ENCODE data around the gene RFC2.
"Not testable (repeated sequence)": the region's sequence is repeated elsewhere in the genome, so short reads cannot be mapped to it uniquely, and the experiment has no call there.

RFC2 gene

DNA sequence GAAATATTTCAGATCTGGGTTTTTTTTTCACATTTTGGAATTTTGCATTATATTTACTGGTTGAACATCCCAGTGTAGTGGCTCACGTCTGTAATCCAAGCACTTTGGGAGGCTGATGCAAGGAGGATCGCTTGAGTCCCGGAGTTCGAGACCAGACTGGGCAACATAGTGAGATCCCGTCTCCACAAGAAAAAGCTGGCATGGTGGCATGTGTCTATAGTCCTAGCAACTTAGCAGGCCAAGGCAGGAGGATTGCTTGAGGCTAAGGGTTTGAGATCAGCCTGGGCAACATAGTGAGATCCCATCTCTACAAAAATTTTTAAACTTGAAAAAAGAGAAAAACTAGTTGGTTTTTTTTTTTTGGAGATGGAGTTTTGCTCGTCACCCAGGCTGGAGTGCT, 6.0 kb downstream of the RFC2 start:
- DNase-seq (ENCODE audit: low spot score): no peak

GRCh38 chr7:74246497-74246896, 7.7 kb downstream of the RFC2 start:
- DNase-seq (ENCODE audit: low spot score): no peak

GRCh38 chr7:74242122-74242443, 12.1 kb downstream of the RFC2 start:
- DNase-seq (ENCODE audit: low spot score): no peak

- no peak for DNase-seq (ENCODE audit: low spot score)
Measured at GRCh38 chr7:74240482-74240881, 13.7 kb downstream of the RFC2 start.

- no peak for DNase-seq (ENCODE audit: low spot score)
Measured at GRCh38 chr7:74236284-74236683, 17.9 kb downstream of the RFC2 start.

GRCh38 chr7:74235518-74236268, 18.5 kb downstream of the RFC2 start:
- no peak for DNase-seq (ENCODE audit: low spot score)

- no peak for DNase-seq (ENCODE audit: low spot score)
Measured at GRCh38 chr7:74233655-74234285, 20.4 kb downstream of the RFC2 start.

DNA sequence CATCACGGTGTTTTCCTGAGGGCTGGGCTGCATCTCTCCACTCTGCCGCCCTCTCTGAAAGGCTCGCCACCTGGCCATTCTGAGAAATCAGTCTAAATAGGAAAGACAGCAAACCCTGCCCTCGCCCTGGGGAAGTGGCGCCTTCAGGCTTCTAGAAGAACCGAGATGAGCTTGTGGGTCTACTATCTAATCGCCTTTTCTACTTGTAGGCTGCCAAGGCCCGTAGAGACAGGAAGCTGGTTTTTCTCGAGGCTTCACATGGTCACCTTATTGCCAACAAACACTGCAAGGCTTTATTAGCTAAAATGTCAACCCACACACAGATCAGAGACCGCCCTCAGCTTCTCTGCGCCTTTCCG, 23.0 kb downstream of the RFC2 start:
- DNase-seq (ENCODE audit: low spot score): no peak

- no peak for DNase-seq (ENCODE audit: low spot score)
Measured at GRCh38 chr7:74230446-74231231, 23.6 kb downstream of the RFC2 start.

GRCh38 chr7:74228951-74229900, 25.0 kb downstream of the RFC2 start:
- no peak for DNase-seq (ENCODE audit: low spot score)

DNA sequence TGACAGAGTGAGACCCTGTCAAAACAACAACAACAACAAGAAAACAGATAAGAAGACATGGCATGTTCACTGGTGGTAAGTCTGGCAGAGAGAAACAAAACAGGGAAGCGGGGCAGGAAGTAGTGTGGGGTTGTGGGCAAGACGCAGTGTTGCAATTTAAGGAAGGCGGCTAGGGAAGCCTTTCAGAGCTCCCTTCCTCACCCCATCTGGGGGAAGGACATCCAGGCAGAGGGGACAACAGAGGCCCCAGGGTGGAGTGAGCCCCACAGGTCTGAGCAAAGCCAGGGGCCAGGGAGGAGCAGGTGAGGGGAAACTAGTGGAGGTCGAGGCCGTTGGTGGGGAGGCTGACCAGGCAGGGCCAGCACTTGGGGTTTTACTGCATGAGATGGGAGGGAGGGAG, 27.6 kb downstream of the RFC2 start:
- no peak for DNase-seq (ENCODE audit: low spot score)

- no peak for DNase-seq (ENCODE audit: low spot score)
Measured at GRCh38 chr7:74225400-74225799, 28.8 kb downstream of the RFC2 start.

DNA sequence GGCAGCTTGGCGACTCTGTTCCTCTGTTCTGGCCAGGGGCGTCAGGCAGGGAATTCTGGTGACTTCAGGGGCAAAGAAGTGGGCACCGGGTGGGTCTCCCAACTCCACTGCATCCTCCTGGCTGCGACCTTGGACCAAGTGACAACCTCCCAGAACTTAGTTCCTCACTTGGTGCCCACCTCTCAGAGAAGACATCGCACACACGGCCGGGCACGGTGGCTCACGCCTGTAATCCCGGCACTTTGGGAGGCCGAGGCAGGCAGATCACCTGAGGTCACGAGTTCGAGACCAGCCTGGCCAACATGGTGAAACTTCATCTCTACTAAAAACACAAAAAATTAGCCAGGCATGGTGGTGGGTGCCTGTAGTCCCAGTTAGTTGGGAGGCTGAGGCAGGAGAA, 29.3 kb downstream of the RFC2 start:
- not testable (repeated sequence) for DNase-seq (ENCODE audit: low spot score)

GRCh38 chr7:74224511-74224832, 29.7 kb downstream of the RFC2 start:
- DNase-seq (ENCODE audit: low spot score): no peak

DNA sequence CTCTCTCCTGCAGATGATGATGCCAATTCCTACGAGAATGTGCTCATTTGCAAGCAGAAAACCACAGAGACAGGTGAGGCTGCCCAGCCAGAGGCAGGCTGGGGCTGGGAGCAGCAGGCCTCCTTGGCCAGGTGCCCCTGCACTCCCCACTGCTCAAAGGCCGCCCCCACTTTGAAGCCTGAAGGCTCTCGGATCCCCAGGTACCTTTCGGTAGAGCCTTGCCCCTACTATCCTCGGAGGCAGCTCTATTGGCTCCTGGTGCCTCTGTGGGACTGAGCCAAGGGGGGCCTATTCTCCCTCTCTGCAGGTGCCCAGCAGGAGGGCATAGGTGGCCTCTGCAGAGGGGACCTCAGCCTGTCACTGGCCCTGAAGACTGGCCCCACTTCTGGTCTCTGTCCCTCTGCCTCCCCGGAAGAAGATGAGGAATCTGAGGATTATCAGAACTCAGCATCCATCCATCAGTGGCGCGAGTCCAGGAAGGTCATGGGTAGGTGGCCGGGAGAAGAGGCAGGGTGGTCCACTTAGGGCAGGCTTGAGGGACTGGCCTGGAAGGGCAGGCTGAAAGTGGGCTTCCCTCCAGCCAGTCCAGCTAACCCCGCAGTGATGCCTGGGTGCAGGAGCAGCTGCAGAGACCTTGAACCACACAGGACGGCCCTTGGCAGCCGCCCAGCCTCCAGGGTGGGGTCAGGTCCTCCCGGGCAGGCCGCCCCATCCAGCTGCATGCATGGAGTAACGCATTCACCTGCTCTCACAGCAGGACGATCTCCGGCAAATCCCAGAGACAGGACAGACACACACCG, 30.3 kb downstream of the RFC2 start:
- DNase-seq (ENCODE audit: low spot score): no peak

DNA sequence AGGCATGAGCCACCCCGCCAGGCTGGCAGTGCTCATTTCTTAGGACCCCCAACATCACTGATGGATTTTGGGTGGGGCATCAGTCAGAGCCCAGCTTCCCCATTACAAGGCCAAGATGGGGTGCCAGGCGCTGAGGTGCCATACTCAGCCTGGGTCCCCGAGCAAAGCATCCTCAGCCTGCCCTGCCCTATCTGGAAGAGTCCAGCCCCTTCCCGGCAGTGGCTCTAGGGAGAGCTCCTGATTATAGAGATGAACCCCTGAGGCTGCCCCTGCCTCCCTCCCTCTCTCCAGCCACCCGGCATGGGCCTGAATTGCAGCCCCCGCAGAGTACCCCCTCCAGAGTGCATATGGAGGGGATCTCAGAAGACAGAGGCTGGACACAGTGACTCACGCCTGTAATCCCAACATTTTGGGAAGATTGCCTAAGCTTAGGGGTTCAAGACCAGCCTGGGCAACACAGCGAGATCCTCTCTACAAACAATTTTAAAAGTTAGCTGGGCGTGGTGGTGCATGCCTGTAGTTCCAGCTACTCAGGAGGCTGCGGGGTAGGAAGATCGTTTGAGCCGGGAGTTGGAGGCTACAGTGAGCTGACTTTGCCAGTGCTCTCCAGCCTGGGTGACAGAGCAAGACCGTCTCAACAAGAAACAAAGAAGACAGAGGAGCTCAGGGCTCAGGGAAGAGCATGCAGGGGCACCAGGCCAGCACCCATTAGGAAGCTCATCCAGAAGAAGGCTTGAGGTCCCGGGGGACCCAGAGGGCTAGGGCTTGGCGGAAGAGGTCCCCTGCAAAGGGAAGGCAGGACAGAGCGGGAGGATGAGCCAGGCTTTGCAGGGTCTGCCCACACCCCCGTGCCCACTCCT, 31.1 kb downstream of the RFC2 start:
- DNase-seq (ENCODE audit: low spot score): no peak

DNA sequence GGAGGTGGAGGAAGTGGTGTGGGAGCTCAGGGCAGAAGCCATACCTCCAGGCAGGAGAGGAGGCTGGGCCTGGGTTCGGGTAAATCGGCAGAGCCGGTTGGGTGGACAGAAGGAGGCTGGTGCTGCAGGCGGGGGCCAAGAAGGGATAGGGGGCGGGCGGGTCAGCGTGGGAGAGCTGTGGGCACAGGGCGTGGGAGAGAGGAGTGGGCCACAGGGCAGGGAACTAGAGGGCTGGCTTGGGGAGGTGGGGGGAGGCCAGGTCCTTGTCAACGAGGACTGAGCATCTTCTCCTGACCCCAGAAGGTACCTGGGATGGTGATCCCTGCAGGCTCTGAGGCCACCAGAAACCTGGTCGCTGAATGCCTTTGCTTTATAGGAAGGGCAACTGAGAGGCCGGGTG, 32.5 kb downstream of the RFC2 start:
- no peak for DNase-seq (ENCODE audit: low spot score)

DNA sequence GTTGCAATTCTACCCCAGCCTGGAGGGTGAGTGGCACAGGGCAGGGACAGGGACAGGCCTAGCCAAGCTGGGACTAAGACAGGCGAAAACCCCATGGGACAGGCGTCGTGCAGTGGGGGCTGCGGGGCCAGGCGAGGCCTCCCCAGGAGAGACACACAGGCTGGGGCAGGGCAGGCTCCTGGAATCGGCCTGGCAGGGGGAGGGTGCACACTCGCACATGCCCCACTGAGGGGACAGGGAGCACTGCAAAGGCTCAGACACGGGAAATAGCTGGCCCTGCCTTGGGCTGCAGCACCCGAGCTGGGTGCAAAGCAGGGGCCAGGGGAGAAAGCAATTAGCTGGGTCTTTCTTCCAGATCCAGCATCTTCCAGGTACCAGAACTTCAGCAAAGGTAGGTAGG, 34.0 kb downstream of the RFC2 start:
- no peak for DNase-seq (ENCODE audit: low spot score)

DNA sequence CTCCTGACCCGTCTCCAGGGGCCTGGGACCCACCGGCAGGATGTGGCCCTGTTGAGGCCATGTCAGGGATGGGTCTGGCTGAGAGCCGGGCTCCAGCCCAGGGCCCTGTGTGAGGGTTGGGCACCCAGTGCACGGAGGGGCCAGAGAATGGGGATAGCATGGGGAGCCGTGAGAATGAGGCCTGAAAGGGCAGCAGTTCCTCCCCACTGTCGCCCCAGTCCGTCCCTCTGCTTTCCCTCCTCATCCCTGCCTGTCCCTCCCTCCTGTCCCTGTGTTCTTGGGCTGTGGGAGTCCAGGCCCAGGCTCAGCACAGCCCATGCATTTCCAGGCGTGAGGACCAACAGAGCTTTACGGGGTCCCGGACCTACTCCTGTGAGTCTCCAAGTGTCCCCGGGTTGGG, 34.8 kb downstream of the RFC2 start:
- DNase-seq (ENCODE audit: low spot score): no peak

GRCh38 chr7:74218343-74218698, 35.9 kb downstream of the RFC2 start:
- no peak for DNase-seq (ENCODE audit: low spot score)
